Endodermal cell (in vitro differentiated cells): Measurements from ENCODE around the gene KIZ. TPM values are rescaled to one million over a fixed set of nuclear protein-coding genes. Genes with fewer than 3 reads are reported as not detected.

Source experiments
- DNase-seq: peaks from one replicate; pipeline ENCODE4 v3.0.0-alpha.2; 2017
- H3K27ac ChIP-seq: 2 replicates; pipeline ENCODE4 v1.5.1; 2013; ENCODE audit warnings: mild to moderate bottlenecking, low read depth, low read length, moderate library complexity
- H3K27me3 ChIP-seq: 2 replicates; pipeline ENCODE4 v1.6.1; 2013; ENCODE audit warnings: mild to moderate bottlenecking, low read length, moderate library complexity; ENCODE audit not compliant: insufficient read depth, control insufficient read depth, poor library complexity, severe bottlenecking
- H3K36me3 ChIP-seq: 2 replicates; pipeline ENCODE4 v1.7.0; 2013; ENCODE audit warnings: mild to moderate bottlenecking, low read length, moderate library complexity; ENCODE audit not compliant: control insufficient read depth, insufficient read depth
- H3K4me1 ChIP-seq: one replicate; pipeline ENCODE4 v1.7.0; 2013; ENCODE audit warnings: low read length; ENCODE audit not compliant: control insufficient read depth, insufficient read depth
- H3K4me3 ChIP-seq: 2 replicates; pipeline ENCODE4 v1.5.1; 2013; ENCODE audit warnings: mild to moderate bottlenecking, low read length, moderate library complexity
- H3K9ac ChIP-seq: 2 replicates; pipeline ENCODE4 v1.6.1; 2013; ENCODE audit warnings: mild to moderate bottlenecking, low read length, moderate library complexity; ENCODE audit not compliant: poor library complexity, severe bottlenecking; ENCODE audit errors: extremely low read depth
- H3K9me3 ChIP-seq: 2 replicates; pipeline ENCODE4 v1.6.1; 2013; ENCODE audit warnings: mild to moderate bottlenecking, low read length, moderate library complexity; ENCODE audit not compliant: control insufficient read depth
- H3K27ac Mint-ChIP-seq: 2 replicates; pipeline ENCODE4 v1.8.0; 2020; ENCODE audit warnings: mixed read lengths
- H3K27me3 Mint-ChIP-seq: 2 replicates; pipeline ENCODE4 v1.8.0; 2021; ENCODE audit warnings: mild to moderate bottlenecking, mixed read lengths; ENCODE audit not compliant: insufficient read depth
- H3K36me3 Mint-ChIP-seq: 2 replicates; pipeline ENCODE4 v1.8.0; 2020; ENCODE audit warnings: low read depth, mixed read lengths
- H3K4me1 Mint-ChIP-seq: 2 replicates; pipeline ENCODE4 v1.8.0; 2020; ENCODE audit warnings: mixed read lengths
- H3K4me3 Mint-ChIP-seq: 2 replicates; pipeline ENCODE4 v1.8.0; 2020; ENCODE audit warnings: mild to moderate bottlenecking, moderate library complexity, mixed read lengths
- H3K9me3 Mint-ChIP-seq: 2 replicates; pipeline ENCODE4 v1.8.0; 2020; ENCODE audit warnings: mild to moderate bottlenecking, mixed read lengths
- CTCF ChIP-seq: fragments of 200-600 bp; sonication (generic); conservative IDR thresholded peaks from 2 replicates; pipeline ENCODE4 v1.5.0; 2021; ENCODE audit warnings: antibody characterized with exemption, mild to moderate bottlenecking
- WGBS, 2 experiments: methylation state at CpG; one replicate each; pipeline versions ENCODE4 v1.1.5 to v1.1.7; 2013; ENCODE audit warnings: missing lambda C conversion rate in 2 of 2, mixed read lengths in 1 of 2; ENCODE audit not compliant: insufficient coverage in 1 of 2, insufficient read length in 1 of 2; 5-methylcytosine and 5-hydroxymethylcytosine counted together
- total RNA-seq, 2 donors: library from RNA; stranded (reverse); fragmentation: NEBNext Ultra II Directional in 1 of 2; extraction: Animal tissue kit (Norgen Biotek cat#: 25700) in 1 of 2; gene quantifications; 2 replicates in 1 of 2; 3 replicates in 1 of 2; pipeline ENCODE4 v1.2.1, GENCODE V29; 2021

Gene KIZ
- total RNA-seq, 2 donors from 2014 or later: 50.3 to 50.8 TPM

DNA sequence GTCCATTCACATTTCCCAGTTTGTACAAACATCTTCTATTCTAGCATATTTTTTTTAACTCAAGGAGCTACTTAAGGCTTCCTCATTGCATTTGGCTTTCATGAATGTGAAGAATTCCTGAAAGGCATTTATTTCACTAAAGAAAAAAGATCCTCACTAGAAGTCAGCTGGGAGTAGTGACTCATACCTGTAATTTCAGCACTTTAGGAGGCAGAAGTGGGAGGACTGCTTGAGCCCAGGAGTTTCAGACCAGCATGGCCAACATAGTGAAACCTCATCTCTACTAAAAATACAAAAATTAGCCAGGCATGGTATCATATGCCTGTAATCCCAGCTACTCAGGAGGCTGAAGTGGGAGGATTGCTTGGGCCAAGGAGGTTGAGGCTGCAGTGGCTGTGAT lies 146.4 kb downstream of the KIZ start:
- H3K9ac ChIP-seq: no peak overlapping the region
- Mint-ChIP-seq H3K9me3 (peaks cover 6% of the 10 kb centered on the region), H3K4me1 (peaks cover 3% of the 10 kb centered on the region), H3K27me3 (peaks cover 4% of the 10 kb centered on the region), H3K4me3 (no peak overlapping the region), H3K27ac (no peak overlapping the region), H3K36me3 (no peaks in the 10 kb centered on the region)
- no peak for TF ChIP-seq CTCF
- no peak overlapping the region for H3K27ac ChIP-seq
- H3K9me3 ChIP-seq: no peaks in the 10 kb centered on the region
- H3K36me3 ChIP-seq: no peaks in the 10 kb centered on the region
- no peaks in the 10 kb centered on the region for H3K27me3 ChIP-seq
- DNase-seq: no peak
- no peak overlapping the region for H3K4me3 ChIP-seq
- H3K4me1 ChIP-seq: no peaks in the 10 kb centered on the region

DNA sequence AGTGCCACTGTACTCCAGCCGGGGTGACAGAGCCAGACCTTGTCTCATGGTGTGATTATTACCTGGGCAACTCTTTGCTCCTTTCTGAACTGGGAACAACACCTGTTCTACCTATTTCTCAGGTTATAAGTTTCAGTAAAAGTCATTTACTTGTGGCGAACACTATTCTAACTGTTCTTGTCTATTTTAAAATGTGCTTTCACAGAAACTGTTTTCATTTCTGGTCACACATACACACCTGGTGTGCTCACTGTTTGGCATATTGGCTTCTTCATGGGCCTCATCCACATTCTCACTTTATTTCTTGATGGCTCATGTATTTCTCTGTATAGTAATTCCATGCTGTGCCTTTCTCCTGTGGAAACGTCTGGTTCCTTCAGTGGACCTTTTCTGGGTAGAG lies 146.8 kb downstream of the KIZ start:
- H3K4me3 Mint-ChIP-seq: no peak overlapping the region
- TF ChIP-seq CTCF: no peak
- Histone ChIP-seq H3K27me3 (no peaks in the 10 kb centered on the region), H3K4me3 (no peak overlapping the region), H3K27ac (no peak overlapping the region), H3K9ac (no peak overlapping the region), H3K4me1 (no peaks in the 10 kb centered on the region), H3K36me3 (no peaks in the 10 kb centered on the region), H3K9me3 (no peaks in the 10 kb centered on the region)
- peaks cover 4% of the 10 kb centered on the region for H3K27me3 Mint-ChIP-seq
- peaks cover 3% of the 10 kb centered on the region for H3K4me1 Mint-ChIP-seq
- peaks cover 2% of the 10 kb centered on the region for H3K9me3 Mint-ChIP-seq
- H3K36me3 Mint-ChIP-seq: no peaks in the 10 kb centered on the region
- H3K27ac Mint-ChIP-seq: no peak overlapping the region
- WGBS, 2 experiments: 83 to 88% methylated on average over 1 to 3 of the region's 3 CpGs
- DNase-seq: no peak

DNA sequence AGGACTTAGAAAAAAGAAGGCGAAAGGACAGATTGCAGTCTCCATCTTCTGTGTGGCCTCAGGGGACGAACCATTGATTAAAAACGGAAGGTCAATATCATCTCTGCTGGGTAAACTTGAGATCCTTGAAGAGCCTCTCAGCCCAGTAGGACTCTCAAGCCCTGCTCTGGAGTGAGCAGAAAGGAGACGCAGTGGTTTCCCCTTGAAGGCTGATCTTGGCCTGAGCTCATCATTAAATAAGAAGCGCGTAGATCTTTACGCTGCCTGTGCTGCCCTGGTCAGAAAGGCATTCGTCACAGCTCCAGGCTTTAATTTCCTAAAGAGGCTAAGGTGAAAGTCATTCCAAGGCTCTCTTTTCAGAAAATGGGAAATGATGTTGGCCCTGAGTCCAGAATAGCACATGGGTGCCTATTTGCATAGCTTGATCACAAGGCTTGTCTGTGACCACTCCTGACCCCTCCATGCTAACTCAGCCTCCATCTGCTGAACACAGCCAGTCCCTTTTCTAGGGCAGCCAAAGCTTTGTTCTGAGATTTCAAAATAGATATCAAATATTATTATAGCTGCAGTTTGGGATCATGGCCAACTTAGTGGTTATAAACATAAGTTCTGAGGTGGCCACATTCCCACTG lies 148.0 kb downstream of the KIZ start:
- no peak overlapping the region for H3K27ac ChIP-seq
- WGBS, 2 experiments: 94 to 98% methylated on average over 8 of the region's 8 CpGs
- Mint-ChIP-seq H3K4me1 (peaks cover 3% of the 10 kb centered on the region), H3K9me3 (no peaks in the 10 kb centered on the region), H3K27me3 (peaks cover 4% of the 10 kb centered on the region), H3K4me3 (no peak overlapping the region), H3K27ac (no peak overlapping the region), H3K36me3 (no peaks in the 10 kb centered on the region)
- DNase-seq: no peak
- no peak overlapping the region for H3K4me3 ChIP-seq
- H3K36me3 ChIP-seq: no peaks in the 10 kb centered on the region
- H3K27me3 ChIP-seq: no peaks in the 10 kb centered on the region
- no peak overlapping the region for H3K9ac ChIP-seq
- TF ChIP-seq CTCF: no peak
- H3K9me3 ChIP-seq: no peaks in the 10 kb centered on the region
- H3K4me1 ChIP-seq: no peaks in the 10 kb centered on the region
